PC-9 (cell line): ENCODE measurements around the gene ADORA3. TPM values are rescaled to one million over a fixed set of nuclear protein-coding genes. Genes with fewer than 3 reads are reported as not detected.

Source experiments
- BruUV-seq: library from RNA; stranded (reverse); fragments of 400-500 nt; replicated peaks from 2 replicates; lab custom pipeline; 2021; lab: Mats Ljungman, UMichigan
- CTCF ChIA-PET: fragments of 300-600 bp; sonication (Branson Sonifier 250); formaldehyde crosslinking; loops from one replicate; lab custom pipeline; 2022; ENCODE audit warnings: antibody characterized with exemption; lab: Charles Lee
- POLR2A ChIA-PET: fragments of 300-600 bp; sonication (Branson Sonifier 250); formaldehyde crosslinking; loops from one replicate; lab custom pipeline; 2022; ENCODE audit warnings: antibody characterized with exemption; ENCODE audit not compliant: unreplicated experiment; lab: Charles Lee
- DNase-seq, 2 experiments: peaks; one replicate each; pipeline versions ENCODE4 v3.0.0 to v3.0.0-alpha.2; 2015 to 2022; ENCODE audit warnings: mixed read lengths in 1 of 2
- H2AFZ ChIP-seq: fragments of 200-600 bp; sonication (generic); 2 replicates; pipeline ENCODE4 v1.8.1; 2017; ENCODE audit warnings: antibody characterized with exemption
- H3F3A ChIP-seq: fragments of 200-600 bp; sonication (generic); 2 replicates; pipeline ENCODE4 v1.8.1; 2017; ENCODE audit warnings: antibody characterized with exemption, mild to moderate bottlenecking, low read depth; ENCODE audit not compliant: insufficient read depth
- H3K27ac ChIP-seq: fragments of 200-600 bp; sonication (generic); 2 replicates; pipeline ENCODE4 v1.6.1; 2016; ENCODE audit warnings: mixed run types
- H3K27me3 ChIP-seq: fragments of 200-600 bp; sonication (generic); 2 replicates; pipeline ENCODE4 v1.6.1; 2016; ENCODE audit warnings: low read depth, mixed run types; ENCODE audit not compliant: insufficient read depth
- H3K36me3 ChIP-seq: fragments of 200-600 bp; sonication (generic); 2 replicates; pipeline ENCODE4 v1.6.1; 2016; ENCODE audit warnings: low read depth, mixed run types
- H3K4me1 ChIP-seq: fragments of 200-600 bp; sonication (generic); replicated peaks from 2 replicates; pipeline ENCODE4 v1.6.1; 2016; ENCODE audit warnings: mixed run types; ENCODE audit not compliant: insufficient read depth
- H3K4me2 ChIP-seq: fragments of 200-600 bp; sonication (generic); 2 replicates; pipeline ENCODE4 v1.6.1; 2017; ENCODE audit warnings: mixed run types
- H3K4me3 ChIP-seq: fragments of 200-600 bp; sonication (generic); 2 replicates; pipeline ENCODE4 v1.6.1; 2016; ENCODE audit warnings: mixed run types
- H3K79me2 ChIP-seq: fragments of 200-600 bp; sonication (generic); 2 replicates; pipeline ENCODE4 v1.6.1; 2017; ENCODE audit warnings: low read depth, mixed run types
- H3K9me2 ChIP-seq: fragments of 200-600 bp; sonication (generic); 2 replicates; pipeline ENCODE4 v1.8.1; 2017; ENCODE audit warnings: mild to moderate bottlenecking; ENCODE audit not compliant: insufficient read depth
- H3K9me3 ChIP-seq: fragments of 200-600 bp; sonication (generic); 2 replicates; pipeline ENCODE4 v1.8.1; 2016; ENCODE audit warnings: low read depth; ENCODE audit not compliant: insufficient read depth
- H4K20me1 ChIP-seq: fragments of 200-600 bp; sonication (generic); 2 replicates; pipeline ENCODE4 v1.8.1; 2017; ENCODE audit not compliant: insufficient read depth
- EZH2 ChIP-seq: fragments of 200-600 bp; sonication (generic); IDR thresholded peaks from 2 replicates; pipeline ENCODE4 v1.8.0; 2017; ENCODE audit warnings: antibody characterized with exemption, low read depth
- intact Hi-C: fragments of 100-400 bp; cut with micrococcal nuclease; formaldehyde crosslinking; loops from one replicate; pipeline ENCODE4 v1.10.0; 2022; ENCODE audit not compliant: unreplicated experiment
- total RNA-seq: library from RNA; stranded (reverse); gene quantifications from 2 replicates; pipeline ENCODE4 v1.2.3, GENCODE V29; 2021
- TF ChIP-seq, protein P1 (sequence below): fragments of 200-600 bp; sonication (generic); conservative IDR thresholded peaks from 2 replicates; pipeline ENCODE4 v1.6.1; 2017; ENCODE audit warnings: mixed run types, antibody characterized with exemption, mild to moderate bottlenecking, moderate library complexity

Gene ADORA3
- total RNA-seq, 1 experiment from 2014 or later, result not detected

DNA sequence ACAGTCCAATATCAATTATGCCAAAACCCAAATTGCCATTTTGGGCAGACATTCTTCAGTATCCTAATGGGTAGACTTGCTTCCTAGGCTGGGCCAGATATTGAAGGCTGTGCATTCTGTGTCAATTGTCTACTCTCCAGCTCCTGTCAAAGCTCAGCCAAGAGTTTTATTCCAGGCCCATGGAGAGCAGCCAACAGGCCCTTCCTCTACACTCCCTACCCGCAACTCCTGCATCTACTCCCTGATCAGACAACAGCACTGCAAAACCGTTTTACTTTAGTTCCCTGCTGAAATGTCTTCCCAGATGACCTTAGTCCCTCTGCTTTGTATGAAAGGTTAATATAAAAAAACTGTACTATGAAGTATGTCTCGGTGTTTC is 6.6 kb upstream of the ADORA3 start:
- intact Hi-C loops, result loop anchor here (2.0 to 5.0 kb wide), 4 partner anchors 32 to 245 kb away; partner anchors contain the start of gene DDX20
- BruUV-seq, result no TSS peak
- H3K4me2 ChIP-seq, result no peak overlapping the region
- H3K4me3 ChIP-seq, result no peak overlapping the region
- DNase-seq, result no peak
- peaks cover 20% of the 10 kb centered on the region for H3F3A ChIP-seq
- H3K79me2 ChIP-seq, result no peaks in the 10 kb centered on the region
- H3K9me2 ChIP-seq, result no peaks in the 10 kb centered on the region
- POLR2A ChIA-PET, result no interaction called here
- CTCF ChIA-PET, result no interaction called here
- peaks cover 26% of the 10 kb centered on the region for H3K4me1 ChIP-seq
- no peaks in the 10 kb centered on the region for H4K20me1 ChIP-seq
- no peak overlapping the region for H3K27ac ChIP-seq
- H3K36me3 ChIP-seq, result no peaks in the 10 kb centered on the region
- TF ChIP-seq, protein P1, sequence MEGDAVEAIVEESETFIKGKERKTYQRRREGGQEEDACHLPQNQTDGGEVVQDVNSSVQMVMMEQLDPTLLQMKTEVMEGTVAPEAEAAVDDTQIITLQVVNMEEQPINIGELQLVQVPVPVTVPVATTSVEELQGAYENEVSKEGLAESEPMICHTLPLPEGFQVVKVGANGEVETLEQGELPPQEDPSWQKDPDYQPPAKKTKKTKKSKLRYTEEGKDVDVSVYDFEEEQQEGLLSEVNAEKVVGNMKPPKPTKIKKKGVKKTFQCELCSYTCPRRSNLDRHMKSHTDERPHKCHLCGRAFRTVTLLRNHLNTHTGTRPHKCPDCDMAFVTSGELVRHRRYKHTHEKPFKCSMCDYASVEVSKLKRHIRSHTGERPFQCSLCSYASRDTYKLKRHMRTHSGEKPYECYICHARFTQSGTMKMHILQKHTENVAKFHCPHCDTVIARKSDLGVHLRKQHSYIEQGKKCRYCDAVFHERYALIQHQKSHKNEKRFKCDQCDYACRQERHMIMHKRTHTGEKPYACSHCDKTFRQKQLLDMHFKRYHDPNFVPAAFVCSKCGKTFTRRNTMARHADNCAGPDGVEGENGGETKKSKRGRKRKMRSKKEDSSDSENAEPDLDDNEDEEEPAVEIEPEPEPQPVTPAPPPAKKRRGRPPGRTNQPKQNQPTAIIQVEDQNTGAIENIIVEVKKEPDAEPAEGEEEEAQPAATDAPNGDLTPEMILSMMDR, result no peak
- no peak for TF ChIP-seq EZH2
- H3K27me3 ChIP-seq, result no peaks in the 10 kb centered on the region
- H2AFZ ChIP-seq, result no peak overlapping the region
- no peaks in the 10 kb centered on the region for H3K9me3 ChIP-seq

DNA sequence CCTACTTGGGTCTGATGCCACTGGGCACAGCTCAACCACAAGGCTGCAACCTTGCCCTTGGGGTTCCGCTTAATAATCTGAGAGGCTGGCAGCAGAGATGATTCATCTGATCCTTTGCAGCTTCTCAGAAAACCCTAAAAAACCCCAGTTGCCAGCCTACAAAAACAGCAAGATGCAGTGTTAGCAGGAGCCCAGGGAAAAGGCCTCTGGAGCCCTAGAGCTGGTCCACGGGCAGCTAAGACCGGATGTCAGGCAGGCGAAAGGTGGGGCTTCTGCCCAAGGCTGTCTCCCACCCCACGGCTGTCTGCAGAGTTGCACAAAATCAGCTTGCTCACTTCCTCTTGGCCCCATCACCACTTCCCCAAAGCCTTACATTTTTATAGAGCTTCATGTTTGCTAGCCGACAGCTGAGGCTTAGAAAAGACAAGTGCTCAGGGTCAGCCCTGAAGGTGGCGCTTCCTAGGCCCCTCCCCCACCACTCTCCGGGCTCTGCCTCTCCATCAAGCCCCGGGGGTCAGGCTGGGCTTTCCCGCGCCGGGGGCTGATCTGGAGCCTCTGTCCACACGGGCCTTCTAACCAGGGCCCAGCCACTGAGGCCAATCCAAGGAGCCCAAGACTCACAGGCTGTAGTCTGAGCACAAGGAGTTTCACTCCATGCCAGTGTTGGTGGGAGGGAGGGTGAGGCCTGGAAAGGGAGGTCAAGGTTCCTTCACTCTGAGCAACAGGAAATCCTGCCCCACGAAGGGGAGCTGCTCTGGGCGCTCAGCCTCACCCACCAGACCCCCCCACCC is 4.2 kb upstream of the ADORA3 start:
- Histone ChIP-seq H3K27ac (peak overlapping the region; percentile 74), H3K9me2 (no peaks in the 10 kb centered on the region), H3K36me3 (no peaks in the 10 kb centered on the region), H3F3A (peaks cover 20% of the 10 kb centered on the region), H3K9me3 (no peaks in the 10 kb centered on the region), H4K20me1 (no peaks in the 10 kb centered on the region), H3K27me3 (no peaks in the 10 kb centered on the region), H2AFZ (peak overlapping the region; percentile 86), H3K4me2 (peak overlapping the region; percentile 87), H3K4me1 (peaks cover 26% of the 10 kb centered on the region), H3K4me3 (peak overlapping the region; percentile 53), H3K79me2 (no peaks in the 10 kb centered on the region)
- intact Hi-C loops, result loop anchor here (1.0 to 5.0 kb wide), 5 partner anchors 35 to 247 kb away; partner anchors contain the start of gene DDX20
- TF ChIP-seq EZH2, result no peak
- TF ChIP-seq, protein P1, result no peak
- DNase-seq, result peak; percentile 56 to 81
- POLR2A ChIA-PET, result interaction anchor here (0.7 to 1.2 kb wide), 5 partner anchors 34 to 205 kb away, joined by 3 to 11 read pairs (median 5); no protein-coding TSS in a partner anchor
- CTCF ChIA-PET, result interaction anchor here (0.7 to 2.2 kb wide), 11 partner anchors 26 to 243 kb away, joined by 3 to 39 read pairs (median 4); partner anchors contain the start of genes ATP5PB, RAP1A and WDR77
- BruUV-seq, result no TSS peak

DNA sequence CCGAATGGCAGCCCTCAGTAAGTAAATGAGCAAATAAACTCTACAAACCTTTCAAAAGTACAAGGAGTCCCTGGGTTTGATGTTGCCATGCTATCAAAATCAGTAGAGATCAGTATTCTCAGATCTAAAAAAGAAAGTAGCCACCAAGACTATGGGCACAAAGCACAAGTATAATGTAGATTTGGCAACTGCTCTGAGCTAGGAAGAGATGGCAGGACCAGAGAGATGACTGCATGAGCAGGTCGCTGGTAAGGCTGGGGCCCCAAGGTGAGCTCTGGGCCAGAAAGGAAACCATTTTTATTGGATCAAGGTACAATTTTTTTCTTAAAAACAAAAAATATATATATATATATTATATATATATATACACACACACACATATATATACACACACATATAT is 3.1 kb upstream of the ADORA3 start:
- Histone ChIP-seq H4K20me1 (no peaks in the 10 kb centered on the region), H3K27me3 (no peaks in the 10 kb centered on the region), H3K9me3 (no peaks in the 10 kb centered on the region), H3K9me2 (no peaks in the 10 kb centered on the region), H3K27ac (no peak overlapping the region), H2AFZ (no peak overlapping the region), H3K36me3 (no peaks in the 10 kb centered on the region), H3F3A (peaks cover 20% of the 10 kb centered on the region), H3K4me2 (no peak overlapping the region), H3K79me2 (no peaks in the 10 kb centered on the region), H3K4me3 (no peak overlapping the region), H3K4me1 (peaks cover 26% of the 10 kb centered on the region)
- TF ChIP-seq EZH2, result no peak
- TF ChIP-seq, protein P1, result no peak
- POLR2A ChIA-PET, result no interaction called here
- CTCF ChIA-PET, result interaction anchor here (0.6 to 2.2 kb wide), 3 partner anchors 25 to 982 kb away, joined by 10 to 39 read pairs (median 13); partner anchors contain the start of gene RAP1A
- BruUV-seq, result no TSS peak
- intact Hi-C loops, result loop anchor here (5.0 kb wide), 1 partner anchor 36 kb away; no protein-coding TSS in a partner anchor
- no peak for DNase-seq
